ENCODE measurements around the gene SUPT20HL1.
"Not testable (repeated sequence)": the region's sequence is repeated elsewhere in the genome, so short reads cannot be mapped to it uniquely, and the experiment has no call there.

SUPT20HL1 gene

GRCh38 chrX:24364851-24365538, 4.6 kb downstream of the SUPT20HL1 start:
- H3K36me3 ChIP-seq (ENCODE audit: insufficient read depth, low read length), result no peaks in the 10 kb centered on the region
- no peaks in the 10 kb centered on the region for H3K4me1 ChIP-seq (ENCODE audit: insufficient read depth, low read length, severe bottlenecking)
- H3K9ac ChIP-seq (ENCODE audit: low read length), result no peak overlapping the region

GRCh38 chrX:24366762-24367400, 6.4 kb downstream of the SUPT20HL1 start:
- not testable (repeated sequence) for H3K4me2 ChIP-seq (ENCODE audit: low read length); H3F3A ChIP-seq (ENCODE audit: insufficient read depth, low read length); H3K27ac ChIP-seq (ENCODE audit: low read depth, low read length, poor library complexity, severe bottlenecking); H3K36me3 ChIP-seq (ENCODE audit: insufficient read depth, low read length); H3K9ac ChIP-seq (ENCODE audit: low read length); H3K4me3 ChIP-seq (ENCODE audit: low read depth, low read length, poor library complexity, severe bottlenecking); H3K79me2 ChIP-seq (ENCODE audit: insufficient read depth, low read length); H3K27me3 ChIP-seq (ENCODE audit: insufficient read depth, low read length); H3K9me3 ChIP-seq (ENCODE audit: low read length); H3K9me2 ChIP-seq (ENCODE audit: low read depth, low read length); H4K20me1 ChIP-seq (ENCODE audit: insufficient read depth, low read length); H3K4me1 ChIP-seq (ENCODE audit: insufficient read depth, low read length, severe bottlenecking); H2AFZ ChIP-seq (ENCODE audit: low read length)

More at GRCh38 chrX:24364851-24365538, 4.6 kb downstream of the SUPT20HL1 start:
- Histone ChIP-seq H4K20me1 (ENCODE audit: insufficient read depth, low read length) (no peaks in the 10 kb centered on the region), H3K27ac (ENCODE audit: low read depth, low read length, poor library complexity, severe bottlenecking) (no peak overlapping the region), H2AFZ (ENCODE audit: low read length) (no peak overlapping the region), H3K9me3 (ENCODE audit: low read length) (no peaks in the 10 kb centered on the region), H3K27me3 (ENCODE audit: insufficient read depth, low read length) (no peaks in the 10 kb centered on the region), H3K9me2 (ENCODE audit: low read depth, low read length) (no peaks in the 10 kb centered on the region), H3K4me3 (ENCODE audit: low read depth, low read length, poor library complexity, severe bottlenecking) (no peak overlapping the region), H3F3A (ENCODE audit: insufficient read depth, low read length) (no peaks in the 10 kb centered on the region), H3K79me2 (ENCODE audit: insufficient read depth, low read length) (no peaks in the 10 kb centered on the region), H3K4me2 (ENCODE audit: low read length) (no peak overlapping the region)
- TF ChIP-seq CTCF (IDR thresholded peaks at IDR 0.05; ENCODE audit: low read length) (no peak), EZH2 (IDR thresholded peaks at IDR 0.05; ENCODE audit: borderline replicate concordance, low read length) (no peak)

GRCh38 chrX:24369816-24370215, 9.4 kb downstream of the SUPT20HL1 start:
- Histone ChIP-seq H3K9me3 (ENCODE audit: low read length) (no peaks in the 10 kb centered on the region), H3K9me2 (ENCODE audit: low read depth, low read length) (no peaks in the 10 kb centered on the region), H3K4me1 (ENCODE audit: insufficient read depth, low read length, severe bottlenecking) (no peaks in the 10 kb centered on the region), H3K27me3 (ENCODE audit: insufficient read depth, low read length) (no peaks in the 10 kb centered on the region), H3K27ac (ENCODE audit: low read depth, low read length, poor library complexity, severe bottlenecking) (no peak overlapping the region), H3F3A (ENCODE audit: insufficient read depth, low read length) (no peaks in the 10 kb centered on the region), H3K79me2 (ENCODE audit: insufficient read depth, low read length) (no peaks in the 10 kb centered on the region), H4K20me1 (ENCODE audit: insufficient read depth, low read length) (no peaks in the 10 kb centered on the region), H3K36me3 (ENCODE audit: insufficient read depth, low read length) (no peaks in the 10 kb centered on the region), H3K9ac (ENCODE audit: low read length) (no peak overlapping the region), H3K4me3 (ENCODE audit: low read depth, low read length, poor library complexity, severe bottlenecking) (no peak overlapping the region), H3K4me2 (ENCODE audit: low read length) (no peak overlapping the region), H2AFZ (ENCODE audit: low read length) (no peak overlapping the region)
- no peak for TF ChIP-seq EZH2 (IDR thresholded peaks at IDR 0.05; ENCODE audit: borderline replicate concordance, low read length)

- H3K4me2 ChIP-seq (ENCODE audit: low read length), result no peak overlapping the region
- H2AFZ ChIP-seq (ENCODE audit: low read length), result no peak overlapping the region
- H3F3A ChIP-seq (ENCODE audit: insufficient read depth, low read length), result no peaks in the 10 kb centered on the region
- H3K4me3 ChIP-seq (ENCODE audit: low read depth, low read length, poor library complexity, severe bottlenecking), result no peak overlapping the region
- no peaks in the 10 kb centered on the region for H3K9me3 ChIP-seq (ENCODE audit: low read length)
- H3K79me2 ChIP-seq (ENCODE audit: insufficient read depth, low read length), result no peaks in the 10 kb centered on the region
- TF ChIP-seq CTCF (IDR thresholded peaks at IDR 0.05; ENCODE audit: low read length) (peak; percentile 58), EZH2 (IDR thresholded peaks at IDR 0.05; ENCODE audit: borderline replicate concordance, low read length) (no peak)
- no peak overlapping the region for H3K27ac ChIP-seq (ENCODE audit: low read depth, low read length, poor library complexity, severe bottlenecking)
- no peaks in the 10 kb centered on the region for H3K9me2 ChIP-seq (ENCODE audit: low read depth, low read length)
- no peak overlapping the region for H3K9ac ChIP-seq (ENCODE audit: low read length)
- no peaks in the 10 kb centered on the region for H3K27me3 ChIP-seq (ENCODE audit: insufficient read depth, low read length)
- H4K20me1 ChIP-seq (ENCODE audit: insufficient read depth, low read length), result no peaks in the 10 kb centered on the region
- no peaks in the 10 kb centered on the region for H3K4me1 ChIP-seq (ENCODE audit: insufficient read depth, low read length, severe bottlenecking)
- H3K36me3 ChIP-seq (ENCODE audit: insufficient read depth, low read length), result no peaks in the 10 kb centered on the region
Observed at GRCh38 chrX:24371391-24371972, 11.0 kb downstream of the SUPT20HL1 start.
